Neural cell (in vitro differentiated cells): ENCODE data around the gene AIF1.

Experiments used
- EP300 ChIP-seq: fragments of 450-650 bp; conservative IDR thresholded peaks from 2 replicates; pipeline ENCODE4 v1.6.1; 2014; ENCODE audit warnings: antibody characterized with exemption, mild to moderate bottlenecking, moderate library complexity; ENCODE audit not compliant: poor library complexity, severe bottlenecking
- EZH2 ChIP-seq: fragments of 200-600, 300-800 bp; shearing (Covaris generic), sonication (generic); IDR thresholded peaks from 2 replicates; pipeline ENCODE4 v1.6.1; 2014; ENCODE audit warnings: antibody characterized with exemption, low read length, borderline replicate concordance, mild to moderate bottlenecking; ENCODE audit not compliant: insufficient read depth, poor library complexity, severe bottlenecking
- POLR2AphosphoS5 ChIP-seq: IDR thresholded peaks from 2 replicates; pipeline ENCODE4 v1.6.1; 2012
- SMC3 ChIP-seq: fragments of 450-650 bp; conservative IDR thresholded peaks from 2 replicates; pipeline ENCODE4 v1.6.1; 2014; ENCODE audit warnings: antibody characterized with exemption, mild to moderate bottlenecking, moderate library complexity; ENCODE audit not compliant: poor library complexity
- TF ChIP-seq, protein P1 (sequence below): fragments of 450-650 bp; IDR thresholded peaks from 2 replicates; pipeline ENCODE4 v1.5.1; 2014; ENCODE audit warnings: antibody characterized with exemption, mild to moderate bottlenecking, moderate library complexity; ENCODE audit not compliant: poor library complexity, severe bottlenecking
- TF ChIP-seq, protein P2 (sequence below): IDR thresholded peaks from 2 replicates; pipeline ENCODE4 v1.6.1; 2012; ENCODE audit warnings: borderline replicate concordance

DNA sequence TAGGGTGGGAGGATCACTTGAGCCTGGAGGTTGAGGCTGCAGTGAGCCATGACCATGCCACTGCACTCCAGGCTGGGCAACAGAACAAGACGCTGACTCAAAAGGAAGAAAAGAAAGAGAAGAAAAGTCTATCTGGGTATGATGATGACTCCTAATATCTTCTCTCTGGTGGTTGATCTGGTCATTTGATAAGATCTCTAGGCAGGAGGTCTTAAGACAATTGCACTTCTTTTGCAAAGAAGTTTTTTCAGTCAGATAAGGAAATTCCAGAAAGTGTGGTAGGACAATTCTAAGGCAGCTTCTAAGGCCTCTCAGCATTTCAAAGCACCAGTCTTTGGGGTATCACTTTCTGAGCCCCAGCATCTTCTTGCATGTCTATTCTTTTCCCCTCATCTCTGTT, 7.7 kb upstream of the AIF1 start:
- no peak for TF ChIP-seq SMC3
- TF ChIP-seq POLR2AphosphoS5, result no peak
- no peak for TF ChIP-seq EP300
- TF ChIP-seq, protein P1, sequence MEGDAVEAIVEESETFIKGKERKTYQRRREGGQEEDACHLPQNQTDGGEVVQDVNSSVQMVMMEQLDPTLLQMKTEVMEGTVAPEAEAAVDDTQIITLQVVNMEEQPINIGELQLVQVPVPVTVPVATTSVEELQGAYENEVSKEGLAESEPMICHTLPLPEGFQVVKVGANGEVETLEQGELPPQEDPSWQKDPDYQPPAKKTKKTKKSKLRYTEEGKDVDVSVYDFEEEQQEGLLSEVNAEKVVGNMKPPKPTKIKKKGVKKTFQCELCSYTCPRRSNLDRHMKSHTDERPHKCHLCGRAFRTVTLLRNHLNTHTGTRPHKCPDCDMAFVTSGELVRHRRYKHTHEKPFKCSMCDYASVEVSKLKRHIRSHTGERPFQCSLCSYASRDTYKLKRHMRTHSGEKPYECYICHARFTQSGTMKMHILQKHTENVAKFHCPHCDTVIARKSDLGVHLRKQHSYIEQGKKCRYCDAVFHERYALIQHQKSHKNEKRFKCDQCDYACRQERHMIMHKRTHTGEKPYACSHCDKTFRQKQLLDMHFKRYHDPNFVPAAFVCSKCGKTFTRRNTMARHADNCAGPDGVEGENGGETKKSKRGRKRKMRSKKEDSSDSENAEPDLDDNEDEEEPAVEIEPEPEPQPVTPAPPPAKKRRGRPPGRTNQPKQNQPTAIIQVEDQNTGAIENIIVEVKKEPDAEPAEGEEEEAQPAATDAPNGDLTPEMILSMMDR, result no peak
- no peak for TF ChIP-seq EZH2
- TF ChIP-seq, protein P2, sequence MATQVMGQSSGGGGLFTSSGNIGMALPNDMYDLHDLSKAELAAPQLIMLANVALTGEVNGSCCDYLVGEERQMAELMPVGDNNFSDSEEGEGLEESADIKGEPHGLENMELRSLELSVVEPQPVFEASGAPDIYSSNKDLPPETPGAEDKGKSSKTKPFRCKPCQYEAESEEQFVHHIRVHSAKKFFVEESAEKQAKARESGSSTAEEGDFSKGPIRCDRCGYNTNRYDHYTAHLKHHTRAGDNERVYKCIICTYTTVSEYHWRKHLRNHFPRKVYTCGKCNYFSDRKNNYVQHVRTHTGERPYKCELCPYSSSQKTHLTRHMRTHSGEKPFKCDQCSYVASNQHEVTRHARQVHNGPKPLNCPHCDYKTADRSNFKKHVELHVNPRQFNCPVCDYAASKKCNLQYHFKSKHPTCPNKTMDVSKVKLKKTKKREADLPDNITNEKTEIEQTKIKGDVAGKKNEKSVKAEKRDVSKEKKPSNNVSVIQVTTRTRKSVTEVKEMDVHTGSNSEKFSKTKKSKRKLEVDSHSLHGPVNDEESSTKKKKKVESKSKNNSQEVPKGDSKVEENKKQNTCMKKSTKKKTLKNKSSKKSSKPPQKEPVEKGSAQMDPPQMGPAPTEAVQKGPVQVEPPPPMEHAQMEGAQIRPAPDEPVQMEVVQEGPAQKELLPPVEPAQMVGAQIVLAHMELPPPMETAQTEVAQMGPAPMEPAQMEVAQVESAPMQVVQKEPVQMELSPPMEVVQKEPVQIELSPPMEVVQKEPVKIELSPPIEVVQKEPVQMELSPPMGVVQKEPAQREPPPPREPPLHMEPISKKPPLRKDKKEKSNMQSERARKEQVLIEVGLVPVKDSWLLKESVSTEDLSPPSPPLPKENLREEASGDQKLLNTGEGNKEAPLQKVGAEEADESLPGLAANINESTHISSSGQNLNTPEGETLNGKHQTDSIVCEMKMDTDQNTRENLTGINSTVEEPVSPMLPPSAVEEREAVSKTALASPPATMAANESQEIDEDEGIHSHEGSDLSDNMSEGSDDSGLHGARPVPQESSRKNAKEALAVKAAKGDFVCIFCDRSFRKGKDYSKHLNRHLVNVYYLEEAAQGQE, result no peak
